ENCODE measurements around the gene KLHL17. TPM values are rescaled to one million over a fixed set of nuclear protein-coding genes. Genes with fewer than 3 reads are reported as not detected.

Gene KLHL17
- total RNA-seq, 1 donor from 2014 or later: 47.3 TPM

DNA sequence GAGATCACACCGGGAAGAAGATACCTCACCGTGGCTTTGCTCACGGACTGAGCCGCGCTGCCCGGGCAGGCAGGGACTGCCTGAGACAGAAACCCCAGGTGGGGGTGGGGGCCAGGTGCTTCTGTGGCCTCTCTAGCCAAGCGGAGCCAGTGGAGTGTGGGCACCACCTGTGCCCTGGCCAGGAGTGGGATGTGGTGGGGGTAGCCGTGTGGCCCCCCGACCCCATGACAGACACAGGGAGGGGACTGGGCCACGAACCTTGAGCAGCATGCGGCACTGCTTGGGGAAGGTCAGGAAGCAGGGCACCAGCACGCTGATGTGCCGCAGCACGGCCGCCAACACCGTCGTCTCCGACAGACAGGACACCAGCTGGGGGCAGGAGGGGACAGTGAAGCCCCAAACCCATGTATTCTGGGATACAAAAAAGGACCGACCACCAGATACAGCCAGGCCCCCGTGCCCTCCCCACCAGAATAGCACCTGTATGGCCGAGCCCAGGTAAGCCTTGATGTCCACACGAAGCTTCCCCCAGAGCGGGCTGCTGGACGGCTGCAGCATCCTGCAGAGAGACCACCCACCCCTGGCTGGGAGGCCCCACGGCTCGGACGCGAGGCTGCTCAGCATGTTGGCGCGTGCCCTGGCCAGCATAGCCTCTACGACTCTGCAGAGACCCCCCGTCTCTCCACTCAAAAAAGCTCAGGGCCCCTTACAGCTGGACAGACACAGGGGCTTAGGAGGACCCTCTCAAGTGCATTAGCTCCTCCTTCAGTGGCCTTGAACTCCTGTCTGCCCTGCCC is 6.7 kb upstream of the KLHL17 start:
- Mint-ChIP-seq H3K9me3 (no peaks in the 10 kb centered on the region), H3K27me3 (ENCODE audit: insufficient read depth) (no peaks in the 10 kb centered on the region), H3K27ac (no peak overlapping the region), H3K36me3 (ENCODE audit: low read depth) (peaks cover 41% of the 10 kb centered on the region), H3K4me1 (ENCODE audit: low read depth) (peaks cover 7% of the 10 kb centered on the region), H3K4me3 (no peak overlapping the region)
- no peak for DNase-seq (ENCODE audit: low spot score)
- intact Hi-C loops (cut with micrococcal nuclease): no loop called here

DNA sequence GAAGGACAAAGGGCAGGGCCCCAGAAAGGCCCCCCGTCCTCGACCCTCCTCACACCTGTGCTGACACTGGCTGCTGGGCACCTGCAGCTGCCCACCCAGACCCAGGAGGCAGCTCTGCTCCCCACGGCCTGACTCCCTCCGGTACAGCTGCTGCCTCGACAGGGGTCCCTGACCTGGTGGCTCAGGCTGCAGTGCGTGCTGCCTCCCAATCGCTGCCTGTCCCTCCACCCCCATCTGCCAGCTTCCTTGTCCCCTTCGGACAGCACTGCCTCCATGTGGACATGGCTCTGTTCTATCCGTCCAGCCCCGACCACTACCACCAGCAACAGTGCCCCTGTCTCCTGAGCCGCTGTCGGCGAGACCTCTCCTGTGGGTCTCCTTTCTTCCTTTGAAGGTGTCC is 5.5 kb upstream of the KLHL17 start:
- DNase-seq (ENCODE audit: low spot score): no peak
- intact Hi-C loops (cut with micrococcal nuclease): loop anchor here (5.0 kb wide), 2 partner anchors 53 to 352 kb away; partner anchors contain the start of genes ACAP3 and PUSL1
- no peak overlapping the region for H3K4me3 Mint-ChIP-seq
- H3K36me3 Mint-ChIP-seq (ENCODE audit: low read depth): peaks cover 36% of the 10 kb centered on the region
- peaks cover 7% of the 10 kb centered on the region for H3K4me1 Mint-ChIP-seq (ENCODE audit: low read depth)
- H3K27me3 Mint-ChIP-seq (ENCODE audit: insufficient read depth): no peaks in the 10 kb centered on the region
- no peak overlapping the region for H3K27ac Mint-ChIP-seq
- H3K9me3 Mint-ChIP-seq: no peaks in the 10 kb centered on the region

DNA sequence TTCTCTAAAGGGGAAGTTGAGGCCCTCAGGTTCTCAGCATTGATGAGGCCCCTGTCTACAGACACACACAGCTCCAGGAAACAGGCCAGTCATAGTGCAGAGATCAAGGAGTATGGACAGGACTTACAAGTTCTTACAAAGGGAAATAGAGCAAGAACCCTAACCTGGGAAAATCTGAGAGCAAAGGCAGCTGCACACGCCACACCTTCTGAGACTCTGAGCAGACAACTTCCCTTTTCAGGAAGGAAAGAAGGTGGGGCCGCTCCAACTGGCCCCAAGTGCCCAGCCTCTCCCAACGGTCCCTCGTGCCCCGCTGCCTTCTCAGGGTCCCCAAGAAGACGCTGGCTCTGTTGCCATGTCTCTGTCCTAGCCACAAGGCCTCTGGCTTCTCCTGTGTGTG is 4.9 kb upstream of the KLHL17 start:
- Mint-ChIP-seq H3K27ac (no peak overlapping the region), H3K36me3 (ENCODE audit: low read depth) (peaks cover 32% of the 10 kb centered on the region), H3K4me3 (no peak overlapping the region), H3K9me3 (no peaks in the 10 kb centered on the region), H3K27me3 (ENCODE audit: insufficient read depth) (peaks cover 2% of the 10 kb centered on the region), H3K4me1 (ENCODE audit: low read depth) (peaks cover 7% of the 10 kb centered on the region)
- no peak for DNase-seq (ENCODE audit: low spot score)
- intact Hi-C loops (cut with micrococcal nuclease): loop anchor here (5.0 kb wide), 2 partner anchors 53 to 352 kb away; partner anchors contain the start of genes ACAP3 and PUSL1

DNA sequence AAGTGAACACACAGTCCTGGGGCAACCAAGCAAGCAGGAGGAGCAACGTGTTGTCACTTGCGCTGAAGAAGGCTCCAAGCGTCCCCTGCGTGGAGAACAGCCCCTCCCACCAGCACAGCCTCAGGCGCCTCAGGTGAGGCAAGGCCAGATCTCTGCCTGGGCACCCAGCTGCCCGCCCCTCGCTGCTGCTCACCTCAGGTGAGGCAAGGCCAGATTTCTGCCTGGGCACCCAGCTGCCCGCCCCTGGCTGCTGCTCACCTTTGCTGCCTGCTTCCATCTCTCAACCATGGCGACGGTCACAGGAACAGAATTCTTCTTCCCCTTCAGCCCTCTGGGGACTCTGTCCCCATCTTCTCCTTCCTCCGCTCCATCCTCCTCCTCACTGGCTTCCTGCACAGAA is 3.7 kb upstream of the KLHL17 start:
- Mint-ChIP-seq H3K27ac (no peak overlapping the region), H3K4me1 (ENCODE audit: low read depth) (peaks cover 7% of the 10 kb centered on the region), H3K9me3 (no peaks in the 10 kb centered on the region), H3K27me3 (ENCODE audit: insufficient read depth) (peaks cover 2% of the 10 kb centered on the region), H3K36me3 (ENCODE audit: low read depth) (peaks cover 24% of the 10 kb centered on the region), H3K4me3 (no peak overlapping the region)
- intact Hi-C loops (cut with micrococcal nuclease): loop anchor here (5.0 kb wide), 2 partner anchors 54 to 351 kb away; partner anchors contain the start of genes ACAP3 and PUSL1
- no peak for DNase-seq (ENCODE audit: low spot score)

DNA sequence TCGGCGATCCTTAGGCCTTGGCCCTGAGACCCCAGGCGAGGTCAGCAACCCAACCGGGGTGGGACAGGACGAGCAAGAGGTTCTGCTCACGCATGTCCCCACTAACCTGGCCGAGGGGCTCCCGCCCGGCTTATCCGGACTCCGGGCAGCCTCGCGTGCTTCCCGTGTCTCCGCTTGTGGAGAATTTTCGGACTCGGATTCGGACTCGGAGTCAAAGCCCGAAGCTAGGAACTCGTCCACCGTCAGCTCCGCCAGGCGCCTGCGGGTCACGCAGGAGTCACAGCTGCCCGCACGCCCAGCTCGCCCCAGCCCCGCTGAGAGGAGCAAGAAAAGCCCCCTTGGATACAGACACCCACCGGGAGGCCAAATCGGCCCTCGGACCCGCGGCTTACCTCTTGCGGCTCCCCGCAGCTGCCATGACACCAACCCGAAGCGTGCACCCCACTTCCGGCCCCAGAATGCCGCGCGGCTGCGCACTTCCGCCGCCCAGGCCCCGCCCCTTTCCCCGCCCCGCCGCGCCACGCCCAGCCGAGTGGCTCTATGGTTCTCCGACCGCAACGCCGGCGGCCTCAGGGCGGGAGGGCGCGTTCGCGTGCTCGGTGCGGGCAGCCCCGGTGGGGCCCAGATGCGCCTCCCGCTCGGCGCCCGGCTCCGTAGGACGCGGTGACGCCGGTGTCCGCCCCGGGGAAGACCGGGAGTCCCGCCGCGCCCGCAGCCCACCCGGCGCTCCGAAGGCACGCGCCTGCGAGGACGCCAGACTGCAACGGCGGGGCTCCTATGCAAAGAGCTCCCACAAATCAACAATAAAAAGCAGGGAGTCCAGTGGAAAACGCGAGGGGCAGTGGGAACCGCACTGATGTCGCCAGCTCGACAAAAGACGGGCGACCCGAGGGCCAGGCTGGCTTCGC is 1.3 kb upstream of the KLHL17 start, which contains the start of gene NOC2L:
NOC2L (minus strand) TSS at position 434 of the 908 bp plus-strand sequence; CDS start at position 418, 16 bp downstream.
- intact Hi-C loops (cut with micrococcal nuclease): loop anchor here (1.0 to 5.0 kb wide), 3 partner anchors 8 to 348 kb away; partner anchors contain the start of genes ACAP3 and PUSL1
- peak within 1 kb of the TSS; percentile 79 for H3K27ac Mint-ChIP-seq

DNA sequence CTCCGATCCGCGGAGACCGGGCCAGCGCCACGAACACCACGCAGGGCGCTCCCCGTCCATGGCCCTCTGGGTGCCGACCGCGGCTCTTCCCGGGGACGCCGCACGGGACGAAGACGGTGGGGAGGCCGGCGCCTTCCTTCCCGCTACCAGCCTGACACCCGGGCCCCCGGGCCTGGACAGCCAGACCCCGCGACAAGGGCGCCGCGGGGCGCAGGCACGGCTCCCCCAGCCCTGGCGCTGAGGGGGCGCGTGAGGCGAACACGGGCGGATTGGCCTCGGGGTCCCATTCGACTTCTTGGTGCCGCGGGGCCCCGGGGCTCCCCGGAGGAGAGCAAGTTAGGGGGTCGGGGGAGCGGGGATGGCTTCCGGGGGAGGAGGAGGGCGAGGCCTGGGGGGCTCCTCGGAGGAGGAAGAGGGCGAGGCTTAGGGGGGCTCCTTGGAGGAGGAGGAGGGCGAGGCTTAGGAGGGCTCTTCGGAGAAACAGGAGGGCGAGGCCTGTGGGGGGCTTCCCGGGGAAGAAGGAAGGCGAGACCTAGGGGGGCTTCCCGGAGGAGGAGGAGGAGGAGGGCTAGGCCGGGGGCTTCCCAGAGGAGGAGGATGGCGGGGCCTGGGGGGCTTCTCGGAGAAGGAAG is 537 bp upstream of the KLHL17 start:
- H3K4me1 Mint-ChIP-seq (ENCODE audit: low read depth): peaks cover 7% of the 10 kb centered on the region
- H3K27ac Mint-ChIP-seq: peak overlapping the region; percentile 40
- intact Hi-C loops (cut with micrococcal nuclease): loop anchor here (1.0 to 5.0 kb wide), 4 partner anchors 7 to 347 kb away; partner anchors contain the start of genes ACAP3 and PUSL1
- H3K36me3 Mint-ChIP-seq (ENCODE audit: low read depth): peaks cover 11% of the 10 kb centered on the region
- no peaks in the 10 kb centered on the region for H3K9me3 Mint-ChIP-seq
- DNase-seq (ENCODE audit: low spot score): no peak
- peak overlapping the region; percentile 97 for H3K4me3 Mint-ChIP-seq
- H3K27me3 Mint-ChIP-seq (ENCODE audit: insufficient read depth): peaks cover 2% of the 10 kb centered on the region

More for the DNA sequence above, 1.3 kb upstream of the KLHL17 start, which contains the start of gene NOC2L:
- Mint-ChIP-seq H3K4me3 (peak within 1 kb of the TSS; percentile 97), H3K4me1 (ENCODE audit: low read depth) (peaks cover 7% of the 10 kb centered on the region), H3K9me3 (no peaks in the 10 kb centered on the region), H3K27me3 (ENCODE audit: insufficient read depth) (peaks cover 2% of the 10 kb centered on the region), H3K36me3 (ENCODE audit: low read depth) (peaks cover 16% of the 10 kb centered on the region)
- DNase-seq (ENCODE audit: low spot score): peak; percentile 88

DNA sequence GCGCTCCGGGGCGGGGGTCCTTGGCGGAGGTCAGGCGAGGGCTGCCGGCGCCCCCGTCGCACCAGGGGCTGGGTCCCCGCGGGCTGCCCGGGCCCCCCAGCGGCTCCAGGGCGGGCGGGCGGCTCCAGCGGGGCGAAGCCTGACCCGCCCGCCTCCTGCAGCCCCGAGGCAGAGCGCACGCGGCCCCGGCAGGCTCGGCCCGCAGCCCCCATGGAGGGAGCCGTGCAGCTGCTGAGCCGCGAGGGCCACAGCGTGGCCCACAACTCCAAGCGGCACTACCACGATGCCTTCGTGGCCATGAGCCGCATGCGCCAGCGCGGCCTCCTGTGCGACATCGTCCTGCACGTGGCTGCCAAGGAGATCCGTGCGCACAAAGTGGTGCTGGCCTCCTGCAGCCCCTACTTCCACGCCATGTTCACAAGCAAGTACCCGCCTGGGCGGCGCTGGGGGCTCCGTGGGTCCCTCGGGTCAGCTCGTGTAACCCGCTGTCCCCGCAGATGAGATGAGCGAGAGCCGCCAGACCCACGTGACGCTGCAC is 817 bp downstream of the KLHL17 start:
- H3K4me3 Mint-ChIP-seq: peak overlapping the region; percentile 74
- no peak overlapping the region for H3K27ac Mint-ChIP-seq
- intact Hi-C loops (cut with micrococcal nuclease): no loop called here
- H3K9me3 Mint-ChIP-seq: no peaks in the 10 kb centered on the region
- DNase-seq (ENCODE audit: low spot score): no peak
- H3K4me1 Mint-ChIP-seq (ENCODE audit: low read depth): peaks cover 7% of the 10 kb centered on the region
- H3K36me3 Mint-ChIP-seq (ENCODE audit: low read depth): peaks cover 5% of the 10 kb centered on the region
- H3K27me3 Mint-ChIP-seq (ENCODE audit: insufficient read depth): peaks cover 2% of the 10 kb centered on the region

DNA sequence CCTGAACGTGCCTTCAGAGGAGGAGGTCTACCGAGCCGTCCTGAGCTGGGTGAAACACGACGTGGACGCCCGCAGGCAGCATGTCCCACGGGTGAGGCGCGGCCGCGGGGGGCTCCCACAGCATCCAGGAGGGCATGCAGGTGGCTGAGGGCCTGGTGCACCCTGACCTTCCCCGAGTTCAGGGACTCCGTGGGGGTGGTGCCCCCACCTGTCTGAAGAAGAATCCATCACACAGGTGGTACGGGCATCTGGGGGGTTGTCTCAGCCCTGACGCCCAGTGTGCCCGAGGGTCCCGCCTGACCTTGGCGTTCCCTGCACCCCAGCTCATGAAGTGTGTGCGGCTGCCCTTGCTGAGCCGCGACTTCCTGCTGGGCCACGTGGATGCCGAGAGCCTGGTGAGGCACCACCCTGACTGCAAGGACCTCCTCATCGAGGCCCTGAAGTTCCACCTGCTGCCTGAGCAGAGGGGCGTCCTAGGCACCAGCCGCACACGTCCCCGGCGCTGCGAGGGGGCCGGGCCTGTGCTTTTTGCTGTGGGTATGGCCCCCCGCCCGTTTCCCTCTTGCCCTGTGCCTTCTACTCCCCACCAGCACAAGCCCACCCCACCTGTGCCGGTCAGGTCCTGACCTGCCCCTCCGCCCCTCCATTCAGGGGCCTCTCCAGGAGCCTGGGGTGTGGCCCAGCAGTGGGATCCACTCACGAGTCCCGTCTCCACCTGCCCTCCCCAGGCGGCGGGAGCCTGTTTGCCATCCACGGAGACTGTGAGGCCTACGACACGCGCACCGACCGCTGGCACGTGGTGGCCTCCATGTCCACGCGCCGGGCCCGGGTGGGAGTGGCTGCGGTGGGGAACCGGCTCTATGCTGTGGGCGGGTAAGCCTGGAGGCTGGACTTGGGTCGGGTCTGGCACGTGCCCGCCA is 2.3 kb downstream of the KLHL17 start:
- Mint-ChIP-seq H3K9me3 (no peaks in the 10 kb centered on the region), H3K4me3 (peak overlapping the region; percentile 74), H3K27ac (peak overlapping the region; percentile 44), H3K4me1 (ENCODE audit: low read depth) (peaks cover 3% of the 10 kb centered on the region), H3K36me3 (ENCODE audit: low read depth) (peaks cover 1% of the 10 kb centered on the region), H3K27me3 (ENCODE audit: insufficient read depth) (peaks cover 2% of the 10 kb centered on the region)
- no peak for DNase-seq (ENCODE audit: low spot score)
- intact Hi-C loops (cut with micrococcal nuclease): no loop called here

DNA sequence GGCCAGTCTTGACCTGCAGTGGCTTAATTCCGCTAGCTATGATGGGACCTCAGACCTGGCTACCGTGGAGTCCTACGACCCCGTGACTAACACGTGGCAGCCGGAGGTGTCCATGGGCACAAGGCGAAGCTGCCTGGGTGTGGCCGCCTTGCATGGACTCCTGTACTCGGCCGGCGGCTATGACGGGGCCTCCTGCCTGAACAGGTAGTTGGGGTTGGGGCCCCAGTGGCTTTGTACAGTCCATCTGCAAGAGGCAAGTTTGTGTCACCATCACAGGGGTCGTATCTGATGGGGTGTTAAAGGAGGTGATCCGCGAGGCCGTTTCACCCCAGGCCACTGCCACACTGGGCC is 2.9 kb downstream of the KLHL17 start:
- no peaks in the 10 kb centered on the region for H3K9me3 Mint-ChIP-seq
- intact Hi-C loops (cut with micrococcal nuclease): no loop called here
- peaks cover 3% of the 10 kb centered on the region for H3K27me3 Mint-ChIP-seq (ENCODE audit: insufficient read depth)
- no peaks in the 10 kb centered on the region for H3K4me1 Mint-ChIP-seq (ENCODE audit: low read depth)
- H3K27ac Mint-ChIP-seq: no peak overlapping the region
- DNase-seq (ENCODE audit: low spot score): no peak
- H3K36me3 Mint-ChIP-seq (ENCODE audit: low read depth): peaks cover 1% of the 10 kb centered on the region
- peak overlapping the region; percentile 51 for H3K4me3 Mint-ChIP-seq

DNA sequence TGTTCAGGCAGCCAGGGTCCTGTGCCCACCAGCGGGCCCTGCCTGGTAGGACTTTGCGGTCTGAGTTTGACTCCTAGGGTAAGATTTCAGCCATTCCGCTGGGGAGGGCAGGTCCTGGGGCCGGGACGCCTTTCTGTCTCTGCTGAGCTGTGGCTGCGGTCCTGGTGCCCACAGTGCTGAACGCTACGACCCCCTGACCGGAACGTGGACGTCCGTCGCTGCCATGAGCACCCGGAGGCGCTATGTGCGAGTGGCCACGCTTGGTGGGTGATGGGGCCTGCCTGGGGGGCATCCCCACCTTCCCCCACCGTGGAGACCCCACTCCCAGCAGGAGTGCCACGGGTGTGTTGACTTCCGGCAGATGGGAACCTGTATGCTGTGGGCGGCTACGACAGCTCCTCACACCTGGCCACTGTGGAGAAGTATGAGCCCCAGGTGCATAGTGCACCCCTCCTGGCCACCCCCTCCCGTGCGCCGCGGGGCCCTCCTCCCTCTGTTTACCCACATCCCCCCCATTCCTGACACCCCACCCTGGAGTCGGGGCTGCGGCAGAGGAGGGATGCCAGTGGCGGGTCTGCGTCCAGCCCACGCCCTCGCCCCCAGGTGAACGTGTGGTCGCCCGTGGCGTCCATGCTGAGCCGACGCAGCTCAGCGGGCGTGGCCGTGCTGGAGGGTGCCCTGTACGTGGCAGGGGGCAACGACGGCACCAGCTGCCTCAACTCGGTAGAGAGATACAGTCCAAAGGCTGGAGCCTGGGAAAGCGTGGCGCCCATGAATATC is 3.6 kb downstream of the KLHL17 start:
- Mint-ChIP-seq H3K9me3 (no peaks in the 10 kb centered on the region), H3K36me3 (ENCODE audit: low read depth) (no peaks in the 10 kb centered on the region), H3K27me3 (ENCODE audit: insufficient read depth) (peaks cover 6% of the 10 kb centered on the region), H3K4me3 (peak overlapping the region; percentile 51), H3K27ac (no peak overlapping the region), H3K4me1 (ENCODE audit: low read depth) (no peaks in the 10 kb centered on the region)
- intact Hi-C loops (cut with micrococcal nuclease): no loop called here
- no peak for DNase-seq (ENCODE audit: low spot score)
